ENCODE data around the gene ELAVL1. TPM values are rescaled to one million over a fixed set of nuclear protein-coding genes. Genes with fewer than 3 reads are reported as not detected.

Gene ELAVL1
- polyA plus RNA-seq, 1 donor from 2014 or later, result 19.1 TPM

- H3K36me3 ChIP-seq (ENCODE audit: insufficient read depth, low read length), result no peaks in the 10 kb centered on the region
- H3K9me3 ChIP-seq (ENCODE audit: low read length), result no peaks in the 10 kb centered on the region
- H3K9me2 ChIP-seq (ENCODE audit: insufficient read depth, low read length), result no peaks in the 10 kb centered on the region
Measured at GRCh38 chr19:7955696-7956095, 49.7 kb downstream of the ELAVL1 start.

GRCh38 chr19:7953576-7953975 is 51.9 kb downstream of the ELAVL1 start:
- Histone ChIP-seq H3K27me3 (ENCODE audit: insufficient read depth, low read depth, low read length) (no peaks in the 10 kb centered on the region), H3K9me3 (ENCODE audit: low read length) (no peaks in the 10 kb centered on the region), H3K36me3 (ENCODE audit: insufficient read depth, low read length) (no peaks in the 10 kb centered on the region), H3K27ac (ENCODE audit: low read length) (no peak overlapping the region), H3K79me2 (replicated peaks; ENCODE audit: insufficient read depth, low read length) (no peaks in the 10 kb centered on the region), H2AFZ (ENCODE audit: low read depth, low read length) (no peak overlapping the region), H3K9me2 (ENCODE audit: insufficient read depth, low read length) (no peaks in the 10 kb centered on the region), H3K9ac (ENCODE audit: low read length) (no peak overlapping the region), H3F3A (ENCODE audit: insufficient read depth, low read length, poor library complexity, severe bottlenecking) (no peaks in the 10 kb centered on the region), H3K4me2 (ENCODE audit: low read length) (no peak overlapping the region), H3K4me3 (ENCODE audit: low read length) (no peak overlapping the region), H4K20me1 (ENCODE audit: insufficient read depth) (no peaks in the 10 kb centered on the region)
- TF ChIP-seq CTCF (IDR thresholded peaks at IDR 0.05; ENCODE audit: poor library complexity, severe bottlenecking), result no peak
- TF ChIP-seq EP300 (conservative IDR thresholded peaks at IDR 0.05; ENCODE audit: poor library complexity, severe bottlenecking), result no peak
- TF ChIP-seq POLR2AphosphoS5 (IDR thresholded peaks at IDR 0.05), result no peak
- TF ChIP-seq RAD21 (conservative IDR thresholded peaks at IDR 0.05), result no peak
- no peak for TF ChIP-seq SMC3 (conservative IDR thresholded peaks at IDR 0.05; ENCODE audit: poor library complexity)

More at GRCh38 chr19:7955696-7956095, 49.7 kb downstream of the ELAVL1 start:
- Histone ChIP-seq H3K4me2 (ENCODE audit: low read length) (no peak overlapping the region), H3F3A (ENCODE audit: insufficient read depth, low read length, poor library complexity, severe bottlenecking) (no peaks in the 10 kb centered on the region), H4K20me1 (ENCODE audit: insufficient read depth) (no peaks in the 10 kb centered on the region), H3K4me3 (ENCODE audit: low read length) (no peak overlapping the region), H3K27ac (ENCODE audit: low read length) (no peak overlapping the region), H3K9ac (ENCODE audit: low read length) (no peak overlapping the region), H3K27me3 (ENCODE audit: insufficient read depth, low read depth, low read length) (no peaks in the 10 kb centered on the region), H2AFZ (ENCODE audit: low read depth, low read length) (no peak overlapping the region), H3K79me2 (replicated peaks; ENCODE audit: insufficient read depth, low read length) (no peaks in the 10 kb centered on the region)
- TF ChIP-seq CTCF (IDR thresholded peaks at IDR 0.05; ENCODE audit: poor library complexity, severe bottlenecking), result no peak
- no peak for TF ChIP-seq EZH2 (IDR thresholded peaks at IDR 0.05; ENCODE audit: borderline replicate concordance, insufficient read depth, low read length, poor library complexity, severe bottlenecking)
- TF ChIP-seq REST (IDR thresholded peaks at IDR 0.05; ENCODE audit: borderline replicate concordance), result no peak
- no peak for TF ChIP-seq TAF1 (IDR thresholded peaks at IDR 0.05; ENCODE audit: low read depth)
- no peak for TF ChIP-seq SMC3 (conservative IDR thresholded peaks at IDR 0.05; ENCODE audit: poor library complexity)

Measured in neural cell (in vitro differentiated cells).